WTC11 (cell line): ENCODE measurements around the gene PPFIBP1. TPM values are rescaled to one million over a fixed set of nuclear protein-coding genes. Genes with fewer than 3 reads are reported as not detected.
A peak's percentile ranks its signal among the peaks of the same experiment; 100 is the strongest.
"Not testable (repeated sequence)": the region's sequence is repeated elsewhere in the genome, so short reads cannot be mapped to it uniquely, and the experiment has no call there.

Experiments
- ATAC-seq: fragments of 200-7000 bp; cut with Tn5 transposase; 2 replicates; pipeline ENCODE4 v1.10.0; 2021; ENCODE audit warnings: mild to moderate bottlenecking, moderate library complexity
- CTCF ChIA-PET: fragments of 300-600 bp; sonication (Branson Sonifier 250); formaldehyde crosslinking; loops from one replicate; lab custom pipeline; 2021; ENCODE audit warnings: antibody characterized with exemption; lab: Charles Lee
- POLR2A ChIA-PET: fragments of 350-600 bp; sonication (Branson Sonifier 250); formaldehyde crosslinking; loops from one replicate; lab custom pipeline; 2021; ENCODE audit warnings: antibody characterized with exemption; lab: Charles Lee
- DNase-seq: peaks from one replicate; pipeline ENCODE4 v3.0.0; 2021; ENCODE audit warnings: low spot score
- H3K27ac Mint-ChIP-seq: 2 replicates; pipeline ENCODE4 v1.8.0; 2021; ENCODE audit warnings: mixed read lengths
- H3K27me3 Mint-ChIP-seq: 2 replicates; pipeline ENCODE4 v1.8.0; 2021; ENCODE audit warnings: low read depth, mild to moderate bottlenecking, moderate library complexity, mixed read lengths
- H3K36me3 Mint-ChIP-seq: 2 replicates; pipeline ENCODE4 v1.8.0; 2021; ENCODE audit warnings: mixed read lengths
- H3K4me1 Mint-ChIP-seq: 2 replicates; pipeline ENCODE4 v1.8.0; 2022; ENCODE audit warnings: mixed read lengths
- H3K4me3 Mint-ChIP-seq: 2 replicates; pipeline ENCODE4 v1.8.0; 2021; ENCODE audit warnings: mild to moderate bottlenecking, moderate library complexity, mixed read lengths
- H3K9me3 Mint-ChIP-seq: 2 replicates; pipeline ENCODE4 v1.8.0; 2021; ENCODE audit warnings: mixed read lengths
- CTCF ChIP-seq: fragments of 200-600 bp; IDR thresholded peaks from 2 replicates; pipeline ENCODE4 v1.8.0; 2022; ENCODE audit warnings: antibody characterized with exemption
- FOXJ3 ChIP-seq: sonication (generic); formaldehyde crosslinking; IDR thresholded peaks from 2 replicates; pipeline ENCODE4 v1.9.0; 2021; ENCODE audit warnings: missing genetic modification reagents, mild to moderate bottlenecking, borderline replicate concordance
- GRHL2 ChIP-seq: fragments of 250-450 bp; sonication (Bioruptor Pico); IDR thresholded peaks from 2 replicates; pipeline ENCODE4 v1.8.0; 2022; ENCODE audit warnings: mild to moderate bottlenecking, moderate library complexity; ENCODE audit not compliant: insufficient replicate concordance, severe bottlenecking
- GTF2I ChIP-seq: fragments of 250-450 bp; sonication (Bioruptor Pico); conservative IDR thresholded peaks from 2 replicates; pipeline ENCODE4 v1.4.0; 2021; ENCODE audit warnings: mild to moderate bottlenecking
- IRF2 ChIP-seq: sonication (generic); formaldehyde crosslinking; IDR thresholded peaks from 2 replicates; pipeline ENCODE4 v1.8.0; 2022; ENCODE audit warnings: low read depth, missing genetic modification reagents, borderline replicate concordance
- MLX ChIP-seq: sonication (generic); formaldehyde crosslinking; IDR thresholded peaks from 2 replicates; pipeline ENCODE4 v1.8.1; 2023; ENCODE audit warnings: mild to moderate bottlenecking, missing genetic modification reagents, moderate library complexity
- OVOL2 ChIP-seq: fragments of 250-450 bp; sonication (Bioruptor Pico); IDR thresholded peaks from 2 replicates; pipeline ENCODE4 v1.9.0; 2021; ENCODE audit warnings: mild to moderate bottlenecking, borderline replicate concordance
- PRRX2 ChIP-seq: fragments of 250-450 bp; sonication (Bioruptor Pico); IDR thresholded peaks from 2 replicates; pipeline ENCODE4 v1.8.0; 2021; ENCODE audit warnings: mild to moderate bottlenecking
- STAT6 ChIP-seq: sonication (generic); formaldehyde crosslinking; conservative IDR thresholded peaks from 2 replicates; pipeline ENCODE4 v1.8.1; 2023; ENCODE audit warnings: mild to moderate bottlenecking, low read depth, missing genetic modification reagents, moderate library complexity
- USF2 ChIP-seq: sonication (generic); formaldehyde crosslinking; IDR thresholded peaks from 2 replicates; pipeline ENCODE4 v1.8.1; 2023; ENCODE audit warnings: mild to moderate bottlenecking, missing genetic modification reagents, moderate library complexity
- ZNF263 ChIP-seq: sonication (generic); formaldehyde crosslinking; IDR thresholded peaks from 2 replicates; pipeline ENCODE4 v1.8.1; 2022; ENCODE audit warnings: low read depth, mild to moderate bottlenecking, moderate library complexity, missing genetic modification reagents
- ZNF416 ChIP-seq: fragments of 250-450 bp; sonication (Bioruptor Pico); IDR thresholded peaks from 2 replicates; pipeline ENCODE4 v1.9.0; 2021; ENCODE audit warnings: mild to moderate bottlenecking, inconsistent platforms
- total RNA-seq: library from RNA; stranded (reverse); gene quantifications from 3 replicates; pipeline ENCODE4 v1.2.3, GENCODE V29; 2021

Gene PPFIBP1
- total RNA-seq, 1 experiment from 2014 or later, result 27.7 TPM

GRCh38 chr12:27631813-27632491 is 107.9 kb downstream of the PPFIBP1 start (continued):
- TF ChIP-seq STAT6 (CRISPR knock-in tag), result no peak
- no peak for TF ChIP-seq GTF2I

GRCh38 chr12:27635349-27635972 is 111.5 kb downstream of the PPFIBP1 start:
- Mint-ChIP-seq H3K4me3 (no peak overlapping the region), H3K27me3 (no peaks in the 10 kb centered on the region)
- CTCF ChIA-PET, result interaction anchor here (0.7 to 1.3 kb wide), 4 partner anchors 87 to 302 kb away, joined by 3 read pairs; no protein-coding TSS in a partner anchor

GRCh38 chr12:27636569-27636968 is 112.6 kb downstream of the PPFIBP1 start:
- POLR2A ChIA-PET, H3K4me3 Mint-ChIP-seq, H3K4me1 Mint-ChIP-seq, H3K9me3 Mint-ChIP-seq, H3K27me3 Mint-ChIP-seq, H3K36me3 Mint-ChIP-seq, DNase-seq, ATAC-seq, H3K27ac Mint-ChIP-seq: not testable (repeated sequence)
- CTCF ChIA-PET, result interaction anchor here (0.6 kb wide), 1 partner anchor 112 kb away, joined by 3 read pairs; the partner anchor contains the start of gene PPFIBP1

More at GRCh38 chr12:27635349-27635972, 111.5 kb downstream of the PPFIBP1 start:
- no peaks in the 10 kb centered on the region for H3K36me3 Mint-ChIP-seq
- no peaks in the 10 kb centered on the region for H3K4me1 Mint-ChIP-seq
- TF ChIP-seq USF2 (no peak), CTCF (0 out of 2 replicates have a peak, but pooled peaks have one; percentile 12)
- DNase-seq (no peak), ATAC-seq (no peak)
- H3K27ac Mint-ChIP-seq, result no peak overlapping the region
- POLR2A ChIA-PET, result no interaction called here
- H3K9me3 Mint-ChIP-seq, result no peaks in the 10 kb centered on the region

- TF ChIP-seq OVOL2 (CRISPR knock-in tag) (no peak), FOXJ3 (no peak), IRF2 (CRISPR knock-in tag) (no peak), ZNF416 (CRISPR knock-in tag) (no peak), MLX (CRISPR knock-in tag) (no peak), STAT6 (CRISPR knock-in tag) (no peak), ZNF263 (CRISPR knock-in tag) (no peak), PRRX2 (no peak), GRHL2 (no peak)
- no peaks in the 10 kb centered on the region for H3K36me3 Mint-ChIP-seq
- ATAC-seq (no peak), DNase-seq (no peak)
- H3K27ac Mint-ChIP-seq, result no peak overlapping the region
- H3K27me3 Mint-ChIP-seq, result no peaks in the 10 kb centered on the region
- POLR2A ChIA-PET, result no interaction called here
- H3K9me3 Mint-ChIP-seq, result no peaks in the 10 kb centered on the region
- peaks cover 2% of the 10 kb centered on the region; the same call in 1 of the 2 replicates for H3K4me1 Mint-ChIP-seq
- CTCF ChIA-PET, result interaction anchor here (0.6 kb wide), 1 partner anchor 60 kb away, joined by 5 read pairs; no protein-coding TSS in a partner anchor
- H3K4me3 Mint-ChIP-seq, result no peak overlapping the region
These were observed 113.5 kb downstream of the PPFIBP1 start for GRCh38 chr12:27637524-27637923.
